ENCODE measurements around the gene ELOA2. TPM values are rescaled to one million over a fixed set of nuclear protein-coding genes. Genes with fewer than 3 reads are reported as not detected.
"Not testable (repeated sequence)": the region's sequence is repeated elsewhere in the genome, so short reads cannot be mapped to it uniquely, and the experiment has no call there.

ELOA2 gene
- total RNA-seq, 1 experiment from 2014 or later, result not detected

DNA sequence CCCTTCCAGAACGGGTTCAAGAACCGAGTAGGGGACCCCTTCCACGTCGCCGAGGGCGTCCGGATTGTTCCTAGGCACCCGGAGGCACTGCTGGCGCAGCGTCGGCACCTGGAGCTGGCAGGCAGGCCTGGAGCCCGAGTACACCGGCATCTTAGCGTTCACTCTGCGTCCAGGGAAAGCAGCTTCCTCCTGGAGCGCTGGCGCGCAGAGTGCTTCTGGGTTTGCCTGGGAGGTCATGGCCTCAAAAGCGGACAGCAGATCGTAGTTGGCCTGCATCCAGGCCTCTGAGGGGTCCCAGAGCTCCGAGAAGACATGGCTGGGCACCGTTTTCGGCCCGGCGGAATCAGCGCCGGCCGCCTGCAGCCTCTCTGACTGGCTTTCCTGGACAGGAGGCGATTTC is 12.6 kb downstream of the ELOA2 start:
- H4K20me1 ChIP-seq (ENCODE audit: insufficient read depth); H3K9me2 ChIP-seq (ENCODE audit: insufficient read depth); RAD21 ChIA-PET (ENCODE audit: low non-redundant PET in 1 of 2, low total read pairs in 2 of 2, uncharacterized antibody in 2 of 2, unreplicated experiment in 2 of 2); H3K4me2 ChIP-seq (ENCODE audit: low read length); H3K9ac ChIP-seq (ENCODE audit: low read length); H2AFZ ChIP-seq (ENCODE audit: low read depth, low read length, poor library complexity, severe bottlenecking); POLR2A ChIA-PET; intact Hi-C loops (cut with micrococcal nuclease); H3K36me3 ChIP-seq (ENCODE audit: control insufficient read depth in 1 of 2, insufficient read depth in 2 of 2, low read length in 2 of 2); H3K27ac ChIP-seq (ENCODE audit: low read depth, low read length); H3K9me3 ChIP-seq (ENCODE audit: control insufficient read depth in 1 of 2, insufficient read depth in 1 of 2, low read depth in 1 of 2, low read length in 2 of 2); H3K4me1 ChIP-seq (ENCODE audit: control insufficient read depth in 1 of 2, insufficient read depth in 2 of 2, low read length in 2 of 2); H3K79me2 ChIP-seq (ENCODE audit: insufficient read depth, low read length); H3K27me3 ChIP-seq (ENCODE audit: insufficient read depth, low read length); BruUV-seq (replicated peaks); CTCF ChIA-PET; ATAC-seq; H3K4me3 ChIP-seq (replicated peaks in 1 of 2; ENCODE audit: low read depth in 1 of 2, low read length in 2 of 2); DNase-seq (ENCODE audit: low read depth, low spot score): not testable (repeated sequence)

DNA sequence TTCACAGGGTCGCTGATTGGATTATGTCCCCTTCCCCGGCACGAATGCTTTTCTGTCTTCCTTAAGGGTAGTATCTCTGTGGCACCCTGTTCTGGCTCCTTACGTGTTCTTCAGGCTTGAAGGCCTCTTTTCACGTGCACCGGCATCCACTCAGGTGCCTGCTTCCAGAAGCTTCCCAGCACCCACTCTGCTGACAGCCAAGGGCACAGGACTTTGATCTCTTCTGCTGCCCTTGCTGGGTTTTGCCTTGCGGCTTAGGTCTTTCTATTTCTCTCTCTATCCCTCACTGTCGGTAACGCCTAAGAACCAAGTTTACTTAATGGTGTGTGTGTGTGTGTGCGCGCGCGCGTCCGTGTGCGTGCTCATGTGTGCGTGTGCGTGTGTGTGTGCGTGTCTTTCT is 14.7 kb downstream of the ELOA2 start:
- DNase-seq (ENCODE audit: low read depth, low spot score); BruUV-seq (replicated peaks); H3K9me2 ChIP-seq (ENCODE audit: insufficient read depth); H3K9ac ChIP-seq (ENCODE audit: low read length); H4K20me1 ChIP-seq (ENCODE audit: insufficient read depth); RAD21 ChIA-PET (ENCODE audit: low non-redundant PET in 1 of 2, low total read pairs in 2 of 2, uncharacterized antibody in 2 of 2, unreplicated experiment in 2 of 2); H3K4me1 ChIP-seq (ENCODE audit: control insufficient read depth in 1 of 2, insufficient read depth in 2 of 2, low read length in 2 of 2); H2AFZ ChIP-seq (ENCODE audit: low read depth, low read length, poor library complexity, severe bottlenecking); POLR2A ChIA-PET; H3K9me3 ChIP-seq (ENCODE audit: control insufficient read depth in 1 of 2, insufficient read depth in 1 of 2, low read depth in 1 of 2, low read length in 2 of 2); H3K36me3 ChIP-seq (ENCODE audit: control insufficient read depth in 1 of 2, insufficient read depth in 2 of 2, low read length in 2 of 2); CTCF ChIA-PET; H3K27ac ChIP-seq (ENCODE audit: low read depth, low read length); H3K79me2 ChIP-seq (ENCODE audit: insufficient read depth, low read length); H3K27me3 ChIP-seq (ENCODE audit: insufficient read depth, low read length); H3K4me3 ChIP-seq (replicated peaks in 1 of 2; ENCODE audit: low read depth in 1 of 2, low read length in 2 of 2); ATAC-seq; intact Hi-C loops (cut with micrococcal nuclease); H3K4me2 ChIP-seq (ENCODE audit: low read length): not testable (repeated sequence)

DNA sequence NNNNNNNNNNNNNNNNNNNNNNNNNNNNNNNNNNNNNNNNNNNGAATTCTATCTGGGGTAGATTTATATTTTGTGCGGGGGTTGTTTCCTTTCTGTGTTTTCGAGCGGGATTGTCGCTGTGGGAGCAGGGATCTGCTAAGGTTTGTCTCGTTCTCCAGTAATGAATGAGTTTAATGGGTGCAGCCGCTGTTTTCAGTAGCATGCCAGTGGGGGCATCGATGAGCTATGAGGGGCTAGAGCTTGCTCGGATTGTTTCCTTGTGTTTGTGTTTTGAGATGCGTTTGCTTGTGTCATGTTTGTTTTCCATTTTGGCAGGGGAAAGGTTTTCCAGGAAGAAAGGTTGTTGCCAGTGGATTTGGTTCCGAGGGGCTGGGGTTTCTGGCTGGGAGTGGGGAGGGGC is 15.6 kb downstream of the ELOA2 start:
- H2AFZ ChIP-seq (ENCODE audit: low read depth, low read length, poor library complexity, severe bottlenecking); H3K9me3 ChIP-seq (ENCODE audit: control insufficient read depth in 1 of 2, insufficient read depth in 1 of 2, low read depth in 1 of 2, low read length in 2 of 2); H3K4me3 ChIP-seq (replicated peaks in 1 of 2; ENCODE audit: low read depth in 1 of 2, low read length in 2 of 2); RAD21 ChIA-PET (ENCODE audit: low non-redundant PET in 1 of 2, low total read pairs in 2 of 2, uncharacterized antibody in 2 of 2, unreplicated experiment in 2 of 2); H3K79me2 ChIP-seq (ENCODE audit: insufficient read depth, low read length); H3K9ac ChIP-seq (ENCODE audit: low read length); CTCF ChIA-PET; H3K27ac ChIP-seq (ENCODE audit: low read depth, low read length); BruUV-seq (replicated peaks); H3K4me2 ChIP-seq (ENCODE audit: low read length); POLR2A ChIA-PET; H4K20me1 ChIP-seq (ENCODE audit: insufficient read depth); H3K9me2 ChIP-seq (ENCODE audit: insufficient read depth); H3K27me3 ChIP-seq (ENCODE audit: insufficient read depth, low read length); H3K4me1 ChIP-seq (ENCODE audit: control insufficient read depth in 1 of 2, insufficient read depth in 2 of 2, low read length in 2 of 2); intact Hi-C loops (cut with micrococcal nuclease); H3K36me3 ChIP-seq (ENCODE audit: control insufficient read depth in 1 of 2, insufficient read depth in 2 of 2, low read length in 2 of 2); DNase-seq (ENCODE audit: low read depth, low spot score): not testable (repeated sequence)
- ATAC-seq, result peak; percentile 49; the same call in 1 of the 2 replicates

Other genes with a start within 250 kb of the ELOA2 start
- 31.7 TPM for gene PIAS2, start 118.1 kb downstream of the ELOA2 start, total RNA-seq (2021; ENCODE audit: unreplicated experiment)
- 2.0 TPM for gene KATNAL2, start 118.0 kb downstream of the ELOA2 start, total RNA-seq (2021; ENCODE audit: unreplicated experiment)
- gene HDHD2, start 114.9 kb upstream of the ELOA2 start, total RNA-seq (2021; ENCODE audit: unreplicated experiment), result 29.1 TPM
- 12.0 TPM for gene IER3IP1, start 140.7 kb upstream of the ELOA2 start, total RNA-seq (2021; ENCODE audit: unreplicated experiment)
- gene SKOR2, start 216.0 kb upstream of the ELOA2 start, total RNA-seq (2021; ENCODE audit: unreplicated experiment), result not detected